OCI-LY3 (cell line): Measurements from ENCODE around the gene FHOD3.

ENCODE experiments used
- H2AFZ ChIP-seq: fragments of 200-600, 300-600 bp; shearing (Covaris generic); 2 replicates; pipeline ENCODE4 v1.6.0; 2014; ENCODE audit warnings: antibody characterized with exemption, low read depth, low read length
- H3K27ac ChIP-seq: fragments of 200-600, 300-600 bp; sonication (generic); 2 replicates; pipeline ENCODE4 v1.5.1; 2014; ENCODE audit warnings: mild to moderate bottlenecking, low read length, moderate library complexity, mixed read lengths
- H3K27me3 ChIP-seq: fragments of 200-600, 300-600 bp; sonication (generic); 2 replicates; pipeline ENCODE4 v1.6.1; 2014; ENCODE audit warnings: low read depth, low read length, mixed read lengths
- H3K36me3 ChIP-seq: fragments of 200-600, 300-600 bp; sonication (generic); replicated peaks from 2 replicates; pipeline ENCODE3; 2014; ENCODE audit warnings: low read depth, low read length, mixed read lengths
- H3K4me1 ChIP-seq: fragments of 300-600, 200-600 bp; sonication (generic); 2 replicates; pipeline ENCODE4 v1.6.1; 2014; ENCODE audit warnings: low read length, mixed read lengths
- H3K4me2 ChIP-seq: fragments of 200-600, 300-600 bp; sonication (generic); 2 replicates; pipeline ENCODE4 v1.6.1; 2014; ENCODE audit warnings: low read length, mixed read lengths
- H3K4me3 ChIP-seq: fragments of 300-600, 200-600 bp; sonication (generic); 2 replicates; pipeline ENCODE4 v1.5.1; 2014; ENCODE audit warnings: antibody characterized with exemption, mild to moderate bottlenecking, low read length, moderate library complexity
- H3K79me2 ChIP-seq: fragments of 300-600, 200-600 bp; shearing (Covaris generic); 2 replicates; pipeline ENCODE4 v1.6.1; 2014; ENCODE audit warnings: mild to moderate bottlenecking, low read length, mixed read lengths
- H3K9ac ChIP-seq: fragments of 300-600, 200-600 bp; shearing (Covaris generic); 2 replicates; pipeline ENCODE4 v1.6.0; 2014; ENCODE audit warnings: mild to moderate bottlenecking, low read length, moderate library complexity
- H3K9me3 ChIP-seq: fragments of 200-600, 300-600 bp; shearing (Covaris generic); 2 replicates; pipeline ENCODE4 v1.6.1; 2014; ENCODE audit warnings: low read length, mixed read lengths; ENCODE audit not compliant: insufficient read depth
- H4K20me1 ChIP-seq: fragments of 200-600, 300-600 bp; sonication (generic); 2 replicates; pipeline ENCODE4 v1.6.1; 2016; ENCODE audit warnings: low read length, mixed read lengths; ENCODE audit not compliant: insufficient read depth
- CTCF ChIP-seq: fragments of 200-600, 300-600 bp; sonication (generic); IDR thresholded peaks from 2 replicates; pipeline ENCODE4 v1.5.1; 2014; ENCODE audit warnings: antibody characterized with exemption, low read length, low read depth
- EZH2phosphoT487 ChIP-seq: fragments of 200-600 bp; shearing (Covaris generic); IDR thresholded peaks from 2 replicates; pipeline ENCODE4 v1.6.1; 2018; ENCODE audit warnings: antibody characterized with exemption, mixed run types, low read depth

The FHOD3 gene

DNA sequence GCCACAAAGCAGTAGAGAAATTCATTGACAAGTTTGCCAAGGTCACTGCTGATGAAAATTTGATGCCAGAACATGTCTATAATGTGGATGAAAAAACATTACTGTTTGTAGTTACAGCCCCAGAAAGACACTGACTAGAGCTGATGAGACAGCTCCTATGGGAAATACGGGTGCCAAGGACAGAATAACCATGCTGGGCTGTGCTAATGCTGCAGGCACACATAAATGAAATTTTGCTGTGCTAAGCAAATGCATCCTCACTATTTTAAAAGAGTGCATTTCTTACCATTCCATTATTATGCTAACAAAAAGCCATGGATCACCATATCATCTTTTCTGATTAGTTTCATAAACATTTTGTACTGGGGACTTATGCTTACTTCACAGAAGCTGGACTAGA is 208.2 kb downstream of the FHOD3 start:
- TF ChIP-seq CTCF (no peak), EZH2phosphoT487 (no peak)
- Histone ChIP-seq H3K4me2 (no peak overlapping the region), H3K36me3 (no peaks in the 10 kb centered on the region), H4K20me1 (no peaks in the 10 kb centered on the region), H3K9me3 (no peaks in the 10 kb centered on the region), H3K4me1 (no peaks in the 10 kb centered on the region), H3K27ac (no peak overlapping the region), H3K79me2 (no peaks in the 10 kb centered on the region), H3K9ac (no peak overlapping the region), H3K4me3 (no peak overlapping the region), H3K27me3 (peaks cover 6% of the 10 kb centered on the region), H2AFZ (no peak overlapping the region)

DNA sequence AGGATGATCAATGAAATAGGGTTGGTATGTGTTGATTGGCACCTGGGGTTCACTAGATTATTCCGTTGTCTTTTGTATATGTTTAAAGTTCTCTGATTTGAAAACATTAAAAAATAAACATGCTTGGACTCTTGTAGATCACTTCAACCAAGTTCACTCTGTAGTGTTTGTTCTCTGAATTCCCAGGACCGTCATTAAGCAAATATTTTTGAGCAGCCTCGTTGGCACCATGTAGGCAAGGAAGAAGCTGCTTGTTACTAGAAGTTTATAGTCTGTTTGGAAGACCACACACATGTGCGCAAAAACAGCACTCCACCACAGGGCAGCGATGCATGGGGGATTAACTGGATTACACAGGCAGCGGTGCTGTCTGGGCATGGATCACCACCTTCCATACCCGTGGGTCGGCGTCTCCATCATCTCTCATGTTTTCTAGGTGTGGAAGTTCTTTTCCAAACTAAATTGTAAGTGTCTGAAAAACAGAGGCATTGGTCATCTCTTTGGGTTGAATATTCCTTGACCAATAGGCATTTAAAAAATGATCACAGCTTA is 212.2 kb downstream of the FHOD3 start:
- Histone ChIP-seq H3K9me3 (no peaks in the 10 kb centered on the region), H3K36me3 (no peaks in the 10 kb centered on the region), H3K4me1 (no peaks in the 10 kb centered on the region), H3K4me3 (no peak overlapping the region), H3K27ac (no peak overlapping the region), H3K27me3 (peaks cover 11% of the 10 kb centered on the region), H3K4me2 (no peak overlapping the region), H4K20me1 (no peaks in the 10 kb centered on the region), H2AFZ (no peak overlapping the region), H3K9ac (no peak overlapping the region), H3K79me2 (no peaks in the 10 kb centered on the region)
- no peak for TF ChIP-seq CTCF
- TF ChIP-seq EZH2phosphoT487: no peak

GRCh38 chr18:36511791-36512352 is 214.4 kb downstream of the FHOD3 start:
- H3K27ac ChIP-seq: no peak overlapping the region
- no peaks in the 10 kb centered on the region for H3K36me3 ChIP-seq
- peaks cover 11% of the 10 kb centered on the region for H3K27me3 ChIP-seq
- H4K20me1 ChIP-seq: no peaks in the 10 kb centered on the region
- H3K9me3 ChIP-seq: no peaks in the 10 kb centered on the region
- no peaks in the 10 kb centered on the region for H3K4me1 ChIP-seq
- TF ChIP-seq EZH2phosphoT487 (no peak), CTCF (no peak)
- H2AFZ ChIP-seq: no peak overlapping the region
- H3K9ac ChIP-seq: no peak overlapping the region
- H3K4me2 ChIP-seq: no peak overlapping the region
- H3K79me2 ChIP-seq: no peaks in the 10 kb centered on the region
- no peak overlapping the region for H3K4me3 ChIP-seq

DNA sequence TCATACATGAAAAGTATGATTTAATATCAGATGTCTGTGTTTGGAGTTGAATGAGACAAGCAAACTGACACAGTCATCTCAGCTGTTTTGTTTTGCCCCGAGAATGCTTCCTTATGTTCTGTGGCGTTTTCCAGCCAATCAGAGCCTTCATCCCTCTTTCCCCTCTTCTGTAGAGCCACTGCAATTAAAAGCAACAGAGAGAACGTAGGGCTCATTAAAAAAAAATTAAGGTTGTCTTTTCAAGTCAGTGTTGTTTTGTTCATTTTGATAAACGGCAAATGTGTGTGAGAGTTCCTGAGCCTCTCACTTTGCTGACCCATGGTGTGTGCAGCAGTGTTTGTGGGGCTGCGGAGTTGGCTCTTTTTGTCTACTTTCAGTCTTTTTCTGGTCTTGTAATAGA is 216.0 kb downstream of the FHOD3 start:
- no peak overlapping the region for H3K27ac ChIP-seq
- H3K9me3 ChIP-seq: no peaks in the 10 kb centered on the region
- H4K20me1 ChIP-seq: no peaks in the 10 kb centered on the region
- TF ChIP-seq CTCF (no peak), EZH2phosphoT487 (no peak)
- H3K9ac ChIP-seq: no peak overlapping the region
- no peaks in the 10 kb centered on the region for H3K79me2 ChIP-seq
- 0 out of 2 replicates have a peak overlapping the region, but pooled peaks have one; percentile 39 for H2AFZ ChIP-seq
- peak overlapping the region; percentile 24 for H3K4me2 ChIP-seq
- H3K36me3 ChIP-seq: no peaks in the 10 kb centered on the region
- H3K4me3 ChIP-seq: no peak overlapping the region
- H3K27me3 ChIP-seq: peaks cover 11% of the 10 kb centered on the region
- H3K4me1 ChIP-seq: no peaks in the 10 kb centered on the region
